Left forelimb (tissue), 1 donor: ENCODE results near the gene MEGF6.

Experiments used
- DNase-seq: peaks from one replicate; pipeline ENCODE4 v3.0.0-alpha.2; 2018; ENCODE audit warnings: low spot score

The MEGF6 gene

GRCh38 chr1:3540876-3541275 is 70.4 kb downstream of the MEGF6 start:
- DNase-seq = no peak

GRCh38 chr1:3539707-3540425 is 71.4 kb downstream of the MEGF6 start:
- DNase-seq = no peak

GRCh38 chr1:3537359-3537758 is 73.9 kb downstream of the MEGF6 start:
- DNase-seq = no peak

- no peak for DNase-seq
Observed at GRCh38 chr1:3536420-3537195, 74.7 kb downstream of the MEGF6 start.

- DNase-seq = no peak
Observed at GRCh38 chr1:3535732-3536131, 75.6 kb downstream of the MEGF6 start.

- DNase-seq = no peak
Observed at GRCh38 chr1:3534803-3535637, 76.3 kb downstream of the MEGF6 start.

- no peak for DNase-seq
Observed at GRCh38 chr1:3533067-3534048, 78.0 kb downstream of the MEGF6 start.

GRCh38 chr1:3531928-3532327 is 79.4 kb downstream of the MEGF6 start:
- DNase-seq = no peak

- DNase-seq = peak; percentile 86
Observed at GRCh38 chr1:3530926-3531818, 80.1 kb downstream of the MEGF6 start.

GRCh38 chr1:3530086-3530925 is 81.0 kb downstream of the MEGF6 start:
- no peak for DNase-seq

GRCh38 chr1:3529099-3529729 is 82.1 kb downstream of the MEGF6 start:
- no peak for DNase-seq

GRCh38 chr1:3527774-3528173 is 83.5 kb downstream of the MEGF6 start:
- no peak for DNase-seq

GRCh38 chr1:3525551-3526482 is 85.5 kb downstream of the MEGF6 start:
- DNase-seq = no peak

GRCh38 chr1:3524556-3525203 is 86.6 kb downstream of the MEGF6 start:
- no peak for DNase-seq

- no peak for DNase-seq
Observed at GRCh38 chr1:3523980-3524379, 87.3 kb downstream of the MEGF6 start.

GRCh38 chr1:3522564-3523265 is 88.6 kb downstream of the MEGF6 start:
- DNase-seq = peak; percentile 82

GRCh38 chr1:3522112-3522511 is 89.2 kb downstream of the MEGF6 start:
- DNase-seq = no peak
